ENCODE data around the gene DTNBP1. TPM values are rescaled to one million over a fixed set of nuclear protein-coding genes. Genes with fewer than 3 reads are reported as not detected.

Gene DTNBP1
- total and polyA plus RNA-seq, 2 of the 4 experiments (the other 2 are of a cell fraction): 4.8 to 18.7 TPM

DNA sequence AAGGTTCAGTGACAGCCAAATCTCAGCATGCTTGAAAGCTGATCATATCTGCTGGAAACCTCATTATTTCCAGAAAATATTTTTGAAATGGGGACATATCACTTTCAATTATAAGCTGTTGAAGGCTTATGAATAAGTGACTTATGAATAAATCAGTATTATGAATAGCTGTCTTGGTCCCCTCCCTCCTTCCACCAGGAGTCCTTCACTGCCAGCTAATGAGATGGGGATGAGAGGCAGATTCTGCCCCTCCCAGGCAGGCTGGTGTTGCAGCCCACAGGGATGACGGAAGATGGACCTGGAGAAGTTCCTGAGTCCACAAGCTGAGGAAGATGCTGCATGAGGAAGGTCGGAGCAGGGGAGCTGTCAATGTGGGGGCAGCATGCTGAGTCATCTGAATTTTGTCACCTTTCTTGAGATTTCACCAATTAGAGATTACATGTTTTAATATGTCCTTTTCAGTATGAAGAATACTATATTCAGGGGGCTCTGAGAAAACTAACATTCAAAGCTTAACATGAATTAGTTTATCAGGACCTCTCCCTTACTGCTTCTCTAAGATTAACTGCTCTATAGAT is 112.2 kb downstream of the DTNBP1 start:
- no peak overlapping the region for H2BK120ac ChIP-seq (ENCODE audit: low read depth, low read length)
- H3K4me1 ChIP-seq (ENCODE audit: control insufficient read depth, insufficient read depth, low read length): peaks cover 6% of the 10 kb centered on the region
- H2BK15ac ChIP-seq (ENCODE audit: low read depth, low read length): no peak overlapping the region
- no peak overlapping the region; the same call in 1 of the 2 replicates for H3K4ac ChIP-seq (ENCODE audit: low read depth, low read length)
- H3K14ac ChIP-seq (replicated peaks; ENCODE audit: low read depth, low read length): no peak overlapping the region
- H2BK20ac ChIP-seq (ENCODE audit: low read depth, low read length): no peak overlapping the region
- no peaks in the 10 kb centered on the region for H3K9me3 ChIP-seq (ENCODE audit: control insufficient read depth, insufficient read depth, low read length)
- no peak for TF ChIP-seq RFX5 (IDR thresholded peaks at IDR 0.05; ENCODE audit: low read depth, low read length)
- TF ChIP-seq NFE2L2 (IDR thresholded peaks at IDR 0.05; ENCODE audit: low read depth, low read length): no peak
- no peak for TF ChIP-seq POLR2A (IDR thresholded peaks at IDR 0.05; ENCODE audit: low read depth, low read length)
- TF ChIP-seq MXI1 (IDR thresholded peaks at IDR 0.05; ENCODE audit: borderline replicate concordance, low read depth, low read length): no peak
- no peak for TF ChIP-seq RAD21 (IDR thresholded peaks at IDR 0.05; ENCODE audit: low read length)
- no peak for TF ChIP-seq CEBPB (IDR thresholded peaks at IDR 0.05; ENCODE audit: low read depth, low read length)
- TF ChIP-seq MAZ (IDR thresholded peaks at IDR 0.05; ENCODE audit: borderline replicate concordance, low read depth, low read length): no peak
- TF ChIP-seq MAFK (IDR thresholded peaks at IDR 0.05; ENCODE audit: low read depth, low read length): peak; percentile 41
- H3K4me2 ChIP-seq (ENCODE audit: low read depth, low read length): no peak overlapping the region
- no peak overlapping the region for H2AK5ac ChIP-seq (ENCODE audit: low read depth, low read length)
- H3K4me3 ChIP-seq (ENCODE audit: insufficient read depth, low read depth, low read length): no peak overlapping the region
- intact Hi-C loops (cut with micrococcal nuclease): loop anchor here (5.0 kb wide), 1 partner anchor 37 kb away; no protein-coding TSS in a partner anchor
- H4K20me1 ChIP-seq (ENCODE audit: insufficient read depth, low read length): no peaks in the 10 kb centered on the region; the same call in 1 of the 2 replicates
- no peak overlapping the region for H2AFZ ChIP-seq (replicated peaks; ENCODE audit: low read length, poor library complexity)
- H3K9me1 ChIP-seq (ENCODE audit: insufficient read depth, low read length): peaks cover 9% of the 10 kb centered on the region; the same call in 1 of the 2 replicates
- H3K18ac ChIP-seq (ENCODE audit: low read depth, low read length): no peak overlapping the region; the same call in 1 of the 2 replicates
- no peak overlapping the region for H2AK9ac ChIP-seq (replicated peaks; ENCODE audit: low read depth, low read length, poor library complexity)
- CTCF ChIA-PET: interaction anchor here (1.1 kb wide), 1 partner anchor 73 kb away, joined by 5 read pairs; no protein-coding TSS in a partner anchor
- no peaks in the 10 kb centered on the region for H3K27me3 ChIP-seq (ENCODE audit: control insufficient read depth, insufficient read depth, low read length)
- ATAC-seq (ENCODE audit: low read depth) (no peak), DNase-seq (no peak)
- WGBS, 2 experiments (ENCODE audit: extremely low coverage in 2 of 2, insufficient read length in 1 of 2): no CpG with 5 or more reads among the region's 2 CpGs
- H4K91ac ChIP-seq (ENCODE audit: insufficient read depth, low read depth, low read length): no peak overlapping the region
- in situ Hi-C loops (cut with MboI; ENCODE audit: low sequenced_read_pairs): no loop called here
- H3K27ac ChIP-seq (ENCODE audit: insufficient read depth, low read length): no peak overlapping the region
- no peak overlapping the region for H3K23ac ChIP-seq (ENCODE audit: low read depth, low read length)
- no peak overlapping the region for H3K9ac ChIP-seq (ENCODE audit: low read depth, low read length)
- no peak overlapping the region for H4K8ac ChIP-seq (ENCODE audit: low read depth in 2 of 2, low read length in 2 of 2)
- H3K56ac ChIP-seq (ENCODE audit: extremely low read depth, insufficient read depth, low read length): no peak overlapping the region; the same call in 1 of the 2 replicates
- no peak overlapping the region for H4K5ac ChIP-seq (ENCODE audit: low read depth, low read length)
- POLR2A ChIA-PET (ENCODE audit: unreplicated experiment): no interaction called here
- no peaks in the 10 kb centered on the region for H3K36me3 ChIP-seq (ENCODE audit: control insufficient read depth, insufficient read depth, low read length)
- no peak overlapping the region for H2BK5ac ChIP-seq (ENCODE audit: low read depth, low read length, poor library complexity, severe bottlenecking)
- dilution Hi-C loops (cut with HindIII; ENCODE audit: low sequenced_read_pairs, unreplicated experiment): no loop called here
- H3K79me1 ChIP-seq (ENCODE audit: low read depth in 1 of 2, low read length in 2 of 2): peaks cover 0 to 14% of the 10 kb centered on the region in 2 experiments; a peak in 2 of 4 replicates
- no TSS peak for BruUV-seq (replicated peaks)
